Neuron (in vitro differentiated cells): ENCODE measurements around the gene APIP.

Source experiments
- H2AFZ ChIP-seq: one replicate; pipeline ENCODE4 v1.6.1; 2013; ENCODE audit warnings: low read depth, mild to moderate bottlenecking, inconsistent platforms, low read length, moderate library complexity
- H3K27me3 ChIP-seq: one replicate; pipeline ENCODE4 v1.6.1; 2013; ENCODE audit warnings: low read length; ENCODE audit not compliant: insufficient read depth
- H3K36me3 ChIP-seq: one replicate; pipeline ENCODE4 v1.6.1; 2013; ENCODE audit warnings: low read length; ENCODE audit not compliant: insufficient read depth
- H3K4me1 ChIP-seq: one replicate; pipeline ENCODE4 v1.6.1; 2013; ENCODE audit warnings: low read length; ENCODE audit not compliant: insufficient read depth
- H3K4me3 ChIP-seq: 2 replicates; pipeline ENCODE4 v1.5.1; 2013; ENCODE audit warnings: mild to moderate bottlenecking, low read length, moderate library complexity
- H3K9me3 ChIP-seq: one replicate; pipeline ENCODE4 v1.6.1; 2013; ENCODE audit warnings: low read length

The APIP gene

GRCh38 chr11:34938611-34939010 lies 22.4 kb upstream of the APIP start:
- H3K4me1 ChIP-seq: no peaks in the 10 kb centered on the region
- no peaks in the 10 kb centered on the region for H3K27me3 ChIP-seq
- H3K36me3 ChIP-seq: peaks cover 13% of the 10 kb centered on the region
- H3K9me3 ChIP-seq: no peaks in the 10 kb centered on the region
- no peak overlapping the region for H3K4me3 ChIP-seq
- no peak overlapping the region for H2AFZ ChIP-seq

DNA sequence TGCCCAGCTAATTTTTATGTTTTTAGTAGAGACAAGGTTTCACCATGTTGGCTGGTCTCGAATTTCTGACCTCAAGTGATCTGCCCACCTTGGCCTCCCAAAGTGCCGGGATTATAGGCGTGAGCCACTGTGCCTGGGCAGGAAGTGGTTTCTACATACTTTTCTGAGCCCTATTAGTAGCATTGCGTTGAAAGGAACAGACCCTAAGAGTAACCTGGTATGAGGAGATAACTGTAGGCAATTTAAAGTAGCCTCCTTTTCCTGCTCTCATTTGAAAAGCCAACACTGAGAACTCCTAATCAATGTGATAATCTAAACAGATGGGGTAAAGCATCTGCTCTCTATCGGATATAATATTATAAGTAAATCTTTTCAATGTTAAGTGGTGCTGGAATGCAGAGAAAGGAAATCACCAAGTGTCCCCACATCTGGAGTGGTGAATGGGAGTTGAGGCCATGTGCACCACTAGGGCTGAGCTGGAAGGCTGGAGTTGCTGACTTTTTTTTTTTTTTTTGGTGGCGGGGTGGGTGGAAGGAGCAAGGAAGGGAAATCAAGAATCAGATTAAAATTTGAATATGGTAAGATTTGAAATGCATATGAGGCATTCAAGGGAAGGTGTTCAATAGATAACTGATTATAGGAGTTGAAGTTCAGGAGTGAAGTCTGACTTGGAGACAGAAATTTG lies 20.9 kb upstream of the APIP start:
- H3K27me3 ChIP-seq: no peaks in the 10 kb centered on the region
- no peak overlapping the region for H2AFZ ChIP-seq
- no peak overlapping the region for H3K4me3 ChIP-seq
- H3K36me3 ChIP-seq: peaks cover 27% of the 10 kb centered on the region
- no peaks in the 10 kb centered on the region for H3K4me1 ChIP-seq
- no peaks in the 10 kb centered on the region for H3K9me3 ChIP-seq

GRCh38 chr11:34929794-34930763 lies 13.9 kb upstream of the APIP start:
- Histone ChIP-seq H3K4me3 (no peak overlapping the region), H3K4me1 (peaks cover 3% of the 10 kb centered on the region), H3K36me3 (peaks cover 19% of the 10 kb centered on the region), H2AFZ (no peak overlapping the region), H3K9me3 (no peaks in the 10 kb centered on the region), H3K27me3 (no peaks in the 10 kb centered on the region)

- Histone ChIP-seq H3K4me3 (no peak overlapping the region), H3K36me3 (peaks cover 19% of the 10 kb centered on the region), H3K27me3 (no peaks in the 10 kb centered on the region), H2AFZ (no peak overlapping the region), H3K4me1 (peaks cover 3% of the 10 kb centered on the region), H3K9me3 (no peaks in the 10 kb centered on the region)
Observed at GRCh38 chr11:34928960-34929680, 12.9 kb upstream of the APIP start.

GRCh38 chr11:34928268-34928959 lies 12.2 kb upstream of the APIP start:
- Histone ChIP-seq H3K4me1 (peaks cover 3% of the 10 kb centered on the region), H2AFZ (no peak overlapping the region), H3K36me3 (peaks cover 17% of the 10 kb centered on the region), H3K9me3 (no peaks in the 10 kb centered on the region), H3K4me3 (no peak overlapping the region), H3K27me3 (no peaks in the 10 kb centered on the region)

GRCh38 chr11:34926831-34927132 lies 10.6 kb upstream of the APIP start:
- Histone ChIP-seq H3K4me1 (peaks cover 3% of the 10 kb centered on the region), H3K36me3 (peaks cover 4% of the 10 kb centered on the region), H2AFZ (no peak overlapping the region), H3K9me3 (no peaks in the 10 kb centered on the region), H3K4me3 (no peak overlapping the region), H3K27me3 (no peaks in the 10 kb centered on the region)

- no peak overlapping the region for H3K4me3 ChIP-seq
Observed at GRCh38 chr11:34926101-34926830, 10.1 kb upstream of the APIP start.

DNA sequence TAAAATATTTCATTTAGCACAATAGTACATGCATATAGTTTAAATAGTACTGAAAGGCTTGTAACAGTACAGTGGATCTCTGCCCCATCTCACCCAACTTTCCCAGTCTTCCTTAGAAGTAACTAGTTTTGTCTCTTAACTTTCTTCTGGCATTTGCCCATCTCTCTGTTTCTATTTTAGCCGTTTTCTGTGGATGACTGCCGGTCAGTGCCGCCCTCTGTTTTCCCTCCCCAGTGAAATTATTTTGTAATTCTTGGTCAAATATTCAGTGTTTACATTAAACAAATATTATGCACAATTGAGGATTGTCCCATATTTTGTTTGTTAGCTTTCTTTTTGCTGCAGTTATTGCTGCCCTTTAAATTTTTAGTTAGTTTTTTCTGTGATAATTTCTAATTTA lies 8.5 kb upstream of the APIP start:
- Histone ChIP-seq H3K27me3 (no peaks in the 10 kb centered on the region), H3K4me3 (no peak overlapping the region)

More at GRCh38 chr11:34926101-34926830, 10.1 kb upstream of the APIP start:
- Histone ChIP-seq H3K4me1 (peaks cover 3% of the 10 kb centered on the region), H3K27me3 (no peaks in the 10 kb centered on the region), H2AFZ (no peak overlapping the region), H3K36me3 (peaks cover 3% of the 10 kb centered on the region), H3K9me3 (no peaks in the 10 kb centered on the region)

GRCh38 chr11:34921156-34921555 lies 5.0 kb upstream of the APIP start:
- Histone ChIP-seq H3K4me1 (peaks cover 9% of the 10 kb centered on the region), H3K9me3 (no peaks in the 10 kb centered on the region), H2AFZ (no peak overlapping the region), H3K27me3 (no peaks in the 10 kb centered on the region), H3K36me3 (no peaks in the 10 kb centered on the region), H3K4me3 (no peak overlapping the region)

More for the DNA sequence above, 8.5 kb upstream of the APIP start:
- no peaks in the 10 kb centered on the region for H3K9me3 ChIP-seq
- no peaks in the 10 kb centered on the region for H3K36me3 ChIP-seq
- H2AFZ ChIP-seq: no peak overlapping the region
- H3K4me1 ChIP-seq: peaks cover 3% of the 10 kb centered on the region

GRCh38 chr11:34916843-34917770 lies 928 bp upstream of the APIP start:
- H3K9me3 ChIP-seq: peaks cover 2% of the 10 kb centered on the region
- H3K4me1 ChIP-seq: peaks cover 12% of the 10 kb centered on the region
- no peaks in the 10 kb centered on the region for H3K27me3 ChIP-seq
- peak overlapping the region; percentile 76 for H3K4me3 ChIP-seq
- H2AFZ ChIP-seq: peak overlapping the region; percentile 23
- peaks cover 10% of the 10 kb centered on the region for H3K36me3 ChIP-seq

- H3K4me1 ChIP-seq: peaks cover 12% of the 10 kb centered on the region
- H3K27me3 ChIP-seq: no peaks in the 10 kb centered on the region
- peaks cover 2% of the 10 kb centered on the region for H3K9me3 ChIP-seq
- H2AFZ ChIP-seq: peak overlapping the region; percentile 32
- H3K36me3 ChIP-seq: peaks cover 10% of the 10 kb centered on the region
- H3K4me3 ChIP-seq: peak overlapping the region; percentile 76
Observed at GRCh38 chr11:34915136-34916014, 804 bp downstream of the APIP start.
